ENCODE measurements around the gene CALCOCO1. TPM values are rescaled to one million over a fixed set of nuclear protein-coding genes. Genes with fewer than 3 reads are reported as not detected.
A peak's percentile ranks its signal among the peaks of the same experiment; 100 is the strongest.

The CALCOCO1 gene
- total and polyA plus RNA-seq, 10 of the 15 experiments (the other 5 are each of a cell fraction or from before 2014, with no cell fraction given): 2.8 to 55.9 (median 13.7) TPM

DNA sequence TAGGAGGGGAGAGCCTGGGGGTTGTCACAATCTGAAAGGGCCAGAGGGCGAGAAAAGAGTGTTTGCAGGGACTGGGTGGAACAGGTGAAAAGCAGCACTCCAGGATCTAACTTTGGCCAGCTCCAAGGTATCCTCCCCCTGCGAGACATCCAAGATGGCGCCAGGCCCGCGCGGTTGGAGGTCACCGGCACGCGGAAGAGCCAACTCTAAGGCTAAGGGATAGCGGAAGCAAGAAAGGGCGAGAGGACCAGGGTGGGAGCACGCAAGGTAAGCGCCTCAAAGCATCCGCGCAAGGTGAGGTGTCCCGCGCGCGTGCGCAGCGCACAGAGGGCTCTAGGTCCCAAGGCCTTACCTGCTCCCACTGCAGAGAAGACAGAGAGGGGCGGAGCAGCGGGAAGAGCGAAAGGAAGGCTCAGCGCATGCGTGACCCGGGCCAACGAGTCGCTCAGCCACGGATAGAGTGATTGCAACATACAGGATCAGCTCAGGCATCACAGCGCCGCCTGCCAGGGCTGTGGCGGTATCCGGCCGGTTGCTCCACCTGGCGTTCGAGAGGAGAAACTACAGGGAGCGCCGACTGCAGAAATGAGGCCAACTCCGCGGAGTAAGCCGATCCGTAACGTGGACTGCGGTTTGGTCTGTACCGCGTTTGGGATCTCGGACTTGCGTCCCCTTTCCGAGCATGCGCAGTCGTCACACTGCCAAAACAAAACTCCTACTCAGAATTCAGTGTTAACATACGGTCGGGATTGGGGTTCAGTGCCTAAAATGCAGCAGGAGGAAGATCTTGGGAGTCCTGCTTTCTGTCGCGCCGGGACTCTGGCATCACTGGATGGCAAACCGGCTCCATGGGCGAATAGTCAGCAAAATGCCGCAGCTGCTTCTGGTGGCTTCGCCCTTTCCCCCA is 51.3 kb downstream of the CALCOCO1 start, which contains the start of gene ATP5MC2 (continued):
- TF ChIP-seq, protein P1, sequence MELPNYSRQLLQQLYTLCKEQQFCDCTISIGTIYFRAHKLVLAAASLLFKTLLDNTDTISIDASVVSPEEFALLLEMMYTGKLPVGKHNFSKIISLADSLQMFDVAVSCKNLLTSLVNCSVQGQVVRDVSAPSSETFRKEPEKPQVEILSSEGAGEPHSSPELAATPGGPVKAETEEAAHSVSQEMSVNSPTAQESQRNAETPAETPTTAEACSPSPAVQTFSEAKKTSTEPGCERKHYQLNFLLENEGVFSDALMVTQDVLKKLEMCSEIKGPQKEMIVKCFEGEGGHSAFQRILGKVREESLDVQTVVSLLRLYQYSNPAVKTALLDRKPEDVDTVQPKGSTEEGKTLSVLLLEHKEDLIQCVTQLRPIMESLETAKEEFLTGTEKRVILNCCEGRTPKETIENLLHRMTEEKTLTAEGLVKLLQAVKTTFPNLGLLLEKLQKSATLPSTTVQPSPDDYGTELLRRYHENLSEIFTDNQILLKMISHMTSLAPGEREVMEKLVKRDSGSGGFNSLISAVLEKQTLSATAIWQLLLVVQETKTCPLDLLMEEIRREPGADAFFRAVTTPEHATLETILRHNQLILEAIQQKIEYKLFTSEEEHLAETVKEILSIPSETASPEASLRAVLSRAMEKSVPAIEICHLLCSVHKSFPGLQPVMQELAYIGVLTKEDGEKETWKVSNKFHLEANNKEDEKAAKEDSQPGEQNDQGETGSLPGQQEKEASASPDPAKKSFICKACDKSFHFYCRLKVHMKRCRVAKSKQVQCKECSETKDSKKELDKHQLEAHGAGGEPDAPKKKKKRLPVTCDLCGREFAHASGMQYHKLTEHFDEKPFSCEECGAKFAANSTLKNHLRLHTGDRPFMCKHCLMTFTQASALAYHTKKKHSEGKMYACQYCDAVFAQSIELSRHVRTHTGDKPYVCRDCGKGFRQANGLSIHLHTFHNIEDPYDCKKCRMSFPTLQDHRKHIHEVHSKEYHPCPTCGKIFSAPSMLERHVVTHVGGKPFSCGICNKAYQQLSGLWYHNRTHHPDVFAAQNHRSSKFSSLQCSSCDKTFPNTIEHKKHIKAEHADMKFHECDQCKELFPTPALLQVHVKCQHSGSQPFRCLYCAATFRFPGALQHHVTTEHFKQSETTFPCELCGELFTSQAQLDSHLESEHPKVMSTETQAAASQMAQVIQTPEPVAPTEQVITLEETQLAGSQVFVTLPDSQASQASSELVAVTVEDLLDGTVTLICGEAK (IDR thresholded peaks at IDR 0.05; ENCODE audit: borderline replicate concordance): no peak
- TF ChIP-seq FOXM1 (IDR thresholded peaks at IDR 0.05; ENCODE audit: low read depth, low read length): peak; percentile 74; the same call in 1 of the 2 replicates
- TF ChIP-seq, protein P2, sequence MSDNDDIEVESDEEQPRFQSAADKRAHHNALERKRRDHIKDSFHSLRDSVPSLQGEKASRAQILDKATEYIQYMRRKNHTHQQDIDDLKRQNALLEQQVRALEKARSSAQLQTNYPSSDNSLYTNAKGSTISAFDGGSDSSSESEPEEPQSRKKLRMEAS (IDR thresholded peaks at IDR 0.05; ENCODE audit: low read depth, low read length): peak; percentile 16; the same call in 1 of the 2 replicates
- TF ChIP-seq, protein P3, sequence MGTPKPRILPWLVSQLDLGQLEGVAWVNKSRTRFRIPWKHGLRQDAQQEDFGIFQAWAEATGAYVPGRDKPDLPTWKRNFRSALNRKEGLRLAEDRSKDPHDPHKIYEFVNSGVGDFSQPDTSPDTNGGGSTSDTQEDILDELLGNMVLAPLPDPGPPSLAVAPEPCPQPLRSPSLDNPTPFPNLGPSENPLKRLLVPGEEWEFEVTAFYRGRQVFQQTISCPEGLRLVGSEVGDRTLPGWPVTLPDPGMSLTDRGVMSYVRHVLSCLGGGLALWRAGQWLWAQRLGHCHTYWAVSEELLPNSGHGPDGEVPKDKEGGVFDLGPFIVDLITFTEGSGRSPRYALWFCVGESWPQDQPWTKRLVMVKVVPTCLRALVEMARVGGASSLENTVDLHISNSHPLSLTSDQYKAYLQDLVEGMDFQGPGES (IDR thresholded peaks at IDR 0.05): no peak
- TF ChIP-seq, protein P4, sequence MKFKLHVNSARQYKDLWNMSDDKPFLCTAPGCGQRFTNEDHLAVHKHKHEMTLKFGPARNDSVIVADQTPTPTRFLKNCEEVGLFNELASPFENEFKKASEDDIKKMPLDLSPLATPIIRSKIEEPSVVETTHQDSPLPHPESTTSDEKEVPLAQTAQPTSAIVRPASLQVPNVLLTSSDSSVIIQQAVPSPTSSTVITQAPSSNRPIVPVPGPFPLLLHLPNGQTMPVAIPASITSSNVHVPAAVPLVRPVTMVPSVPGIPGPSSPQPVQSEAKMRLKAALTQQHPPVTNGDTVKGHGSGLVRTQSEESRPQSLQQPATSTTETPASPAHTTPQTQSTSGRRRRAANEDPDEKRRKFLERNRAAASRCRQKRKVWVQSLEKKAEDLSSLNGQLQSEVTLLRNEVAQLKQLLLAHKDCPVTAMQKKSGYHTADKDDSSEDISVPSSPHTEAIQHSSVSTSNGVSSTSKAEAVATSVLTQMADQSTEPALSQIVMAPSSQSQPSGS (IDR thresholded peaks at IDR 0.05; ENCODE audit: low read length): no peak
- TF ChIP-seq TARDBP (IDR thresholded peaks at IDR 0.05; ENCODE audit: borderline replicate concordance): peak; percentile 77; the same call in 1 of the 2 replicates
- TF ChIP-seq MXI1 (IDR thresholded peaks at IDR 0.05; ENCODE audit: low read depth, low read length): peak; percentile 36; the same call in 1 of the 2 replicates
- TF ChIP-seq MTA3 (IDR thresholded peaks at IDR 0.05; ENCODE audit: borderline replicate concordance, low read length): no peak
- TF ChIP-seq PML (IDR thresholded peaks at IDR 0.05; ENCODE audit: low read length): peak; percentile 85
- peak; percentile 97 for TF ChIP-seq YY1 (IDR thresholded peaks at IDR 0.05; ENCODE audit: low read depth, low read length)
- TF ChIP-seq BHLHE40 (IDR thresholded peaks at IDR 0.05; ENCODE audit: borderline replicate concordance in 1 of 2, low read depth in 2 of 2, low read length in 1 of 2): peak; percentile 18 to 64; a peak in 2 of 4 replicates
- TF ChIP-seq ESRRA (IDR thresholded peaks at IDR 0.05; ENCODE audit: low read length): peak; percentile 86; the same call in 1 of the 2 replicates
- TF ChIP-seq SREBF1 (IDR thresholded peaks at IDR 0.05; ENCODE audit: low read length): no peak
- TF ChIP-seq, protein P5, sequence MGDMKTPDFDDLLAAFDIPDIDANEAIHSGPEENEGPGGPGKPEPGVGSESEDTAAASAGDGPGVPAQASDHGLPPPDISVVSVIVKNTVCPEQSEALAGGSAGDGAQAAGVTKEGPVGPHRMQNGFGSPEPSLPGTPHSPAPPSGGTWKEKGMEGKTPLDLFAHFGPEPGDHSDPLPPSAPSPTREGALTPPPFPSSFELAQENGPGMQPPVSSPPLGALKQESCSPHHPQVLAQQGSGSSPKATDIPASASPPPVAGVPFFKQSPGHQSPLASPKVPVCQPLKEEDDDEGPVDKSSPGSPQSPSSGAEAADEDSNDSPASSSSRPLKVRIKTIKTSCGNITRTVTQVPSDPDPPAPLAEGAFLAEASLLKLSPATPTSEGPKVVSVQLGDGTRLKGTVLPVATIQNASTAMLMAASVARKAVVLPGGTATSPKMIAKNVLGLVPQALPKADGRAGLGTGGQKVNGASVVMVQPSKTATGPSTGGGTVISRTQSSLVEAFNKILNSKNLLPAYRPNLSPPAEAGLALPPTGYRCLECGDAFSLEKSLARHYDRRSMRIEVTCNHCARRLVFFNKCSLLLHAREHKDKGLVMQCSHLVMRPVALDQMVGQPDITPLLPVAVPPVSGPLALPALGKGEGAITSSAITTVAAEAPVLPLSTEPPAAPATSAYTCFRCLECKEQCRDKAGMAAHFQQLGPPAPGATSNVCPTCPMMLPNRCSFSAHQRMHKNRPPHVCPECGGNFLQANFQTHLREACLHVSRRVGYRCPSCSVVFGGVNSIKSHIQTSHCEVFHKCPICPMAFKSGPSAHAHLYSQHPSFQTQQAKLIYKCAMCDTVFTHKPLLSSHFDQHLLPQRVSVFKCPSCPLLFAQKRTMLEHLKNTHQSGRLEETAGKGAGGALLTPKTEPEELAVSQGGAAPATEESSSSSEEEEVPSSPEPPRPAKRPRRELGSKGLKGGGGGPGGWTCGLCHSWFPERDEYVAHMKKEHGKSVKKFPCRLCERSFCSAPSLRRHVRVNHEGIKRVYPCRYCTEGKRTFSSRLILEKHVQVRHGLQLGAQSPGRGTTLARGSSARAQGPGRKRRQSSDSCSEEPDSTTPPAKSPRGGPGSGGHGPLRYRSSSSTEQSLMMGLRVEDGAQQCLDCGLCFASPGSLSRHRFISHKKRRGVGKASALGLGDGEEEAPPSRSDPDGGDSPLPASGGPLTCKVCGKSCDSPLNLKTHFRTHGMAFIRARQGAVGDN (IDR thresholded peaks at IDR 0.05): peak; percentile 95
- no peak for TF ChIP-seq PAX8 (IDR thresholded peaks at IDR 0.05)
- TF ChIP-seq POLR2AphosphoS2 (IDR thresholded peaks at IDR 0.05; ENCODE audit: low read depth, low read length): peak; percentile 73
- peak in 1 of 2 experiments; percentile 76; a peak in 1 of 4 replicates for TF ChIP-seq SRF (IDR thresholded peaks at IDR 0.05; ENCODE audit: low read depth in 2 of 2, low read length in 2 of 2)
- peak; percentile 96 for TF ChIP-seq POLR2A (IDR thresholded peaks at IDR 0.05; ENCODE audit: low read depth, low read length)

Measured in GM12878 (cell line).